SK-N-MC (cell line): ENCODE results near the gene AP1M1.

ENCODE experiments used
- EZH2 ChIP-seq: fragments of 200-600 bp; sonication (generic); IDR thresholded peaks from one replicate; pipeline ENCODE4 v1.6.1; 2017; ENCODE audit warnings: antibody characterized with exemption
- POLR2AphosphoS5 ChIP-seq: IDR thresholded peaks from 2 replicates; pipeline ENCODE4 v1.6.1; 2012; ENCODE audit warnings: mild to moderate bottlenecking, low read depth, low read length, borderline replicate concordance

DNA sequence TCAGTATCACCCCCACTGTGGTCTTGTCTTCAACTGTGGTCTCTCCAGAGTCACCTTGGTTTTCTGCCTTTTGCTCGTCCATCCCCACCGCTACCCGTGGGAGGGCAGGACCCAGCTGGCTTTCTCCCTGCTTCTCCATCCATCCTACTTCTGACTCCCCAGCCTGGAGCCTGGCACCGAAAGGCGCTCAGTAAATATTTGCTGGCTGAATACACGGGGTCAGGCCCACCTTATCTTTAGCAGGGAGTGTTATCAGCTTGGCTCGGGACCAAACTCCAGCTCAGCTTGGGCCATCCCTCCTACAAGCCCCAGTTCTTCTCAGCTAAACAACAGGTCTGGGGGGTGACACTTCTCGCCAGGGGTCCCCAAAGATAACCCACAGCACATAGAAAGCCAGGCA lies 64.9 kb downstream of the AP1M1 start:
- no peak for TF ChIP-seq EZH2
- no peak for TF ChIP-seq POLR2AphosphoS5
